Stimulated activated CD8-positive, alpha-beta memory T cell treated with anti-CD3 and anti-CD28 coated beads, Interleukin-7, amount 100 ng/mL, for 48 hours (primary cell): ENCODE data around the gene SMARCA4.

Experiments
- DNase-seq, 2 donors: peaks; one replicate each; pipeline ENCODE4 v3.0.0-alpha.2; 2020; ENCODE audit warnings: low read depth in 1 of 2; ENCODE audit errors: extremely low read depth in 1 of 2

The SMARCA4 gene

GRCh38 chr19:11007385-11007784, 46.6 kb downstream of the SMARCA4 start:
- no peak for DNase-seq

GRCh38 chr19:11007962-11008532, 47.2 kb downstream of the SMARCA4 start:
- DNase-seq: no peak

- no peak for DNase-seq
Observed at GRCh38 chr19:11010041-11010440, 49.2 kb downstream of the SMARCA4 start.

- DNase-seq: no peak
Observed at GRCh38 chr19:11012507-11012906, 51.7 kb downstream of the SMARCA4 start.

GRCh38 chr19:11013771-11014170, 52.9 kb downstream of the SMARCA4 start:
- no peak for DNase-seq

GRCh38 chr19:11014403-11014911, 53.6 kb downstream of the SMARCA4 start:
- no peak for DNase-seq

GRCh38 chr19:11016631-11017030, 55.8 kb downstream of the SMARCA4 start:
- DNase-seq: no peak

GRCh38 chr19:11017275-11018035, 56.6 kb downstream of the SMARCA4 start:
- DNase-seq: no peak

GRCh38 chr19:11018179-11018578, 57.3 kb downstream of the SMARCA4 start:
- DNase-seq: no peak

GRCh38 chr19:11018763-11019162, 57.9 kb downstream of the SMARCA4 start:
- no peak for DNase-seq

GRCh38 chr19:11019262-11019661, 58.4 kb downstream of the SMARCA4 start:
- no peak for DNase-seq

GRCh38 chr19:11019824-11020223, 59.0 kb downstream of the SMARCA4 start:
- no peak for DNase-seq

- DNase-seq: no peak
Observed at GRCh38 chr19:11020423-11020822, 59.6 kb downstream of the SMARCA4 start.

GRCh38 chr19:11020982-11021759, 60.3 kb downstream of the SMARCA4 start:
- no peak for DNase-seq

GRCh38 chr19:11021760-11022144, 60.9 kb downstream of the SMARCA4 start:
- DNase-seq: no peak

- no peak for DNase-seq
Observed at GRCh38 chr19:11023016-11023415, 62.2 kb downstream of the SMARCA4 start.

GRCh38 chr19:11023710-11024109, 62.9 kb downstream of the SMARCA4 start:
- no peak for DNase-seq

- no peak for DNase-seq
Observed at GRCh38 chr19:11024259-11024658, 63.4 kb downstream of the SMARCA4 start.

GRCh38 chr19:11025006-11025405, 64.2 kb downstream of the SMARCA4 start:
- no peak for DNase-seq

- DNase-seq: no peak
Observed at GRCh38 chr19:11025445-11025844, 64.6 kb downstream of the SMARCA4 start.

GRCh38 chr19:11025997-11026396, 65.2 kb downstream of the SMARCA4 start:
- no peak for DNase-seq

GRCh38 chr19:11027381-11027780, 66.6 kb downstream of the SMARCA4 start:
- DNase-seq: no peak
